SK-N-MC (cell line): Measurements from ENCODE around the gene TMEM243.
"Not testable (repeated sequence)": the region's sequence is repeated elsewhere in the genome, so short reads cannot be mapped to it uniquely, and the experiment has no call there.

Experiments
- DNase-seq: peaks from one replicate; pipeline ENCODE4 v3.0.0-alpha.2; 2011; ENCODE audit warnings: low read depth, low spot score
- H3K27ac ChIP-seq: fragments of 200-600 bp; sonication (generic); 2 replicates; pipeline ENCODE4 v1.5.1; 2016; ENCODE audit warnings: mixed run types
- H3K36me3 ChIP-seq: fragments of 200-600 bp; sonication (generic); 2 replicates; pipeline ENCODE4 v1.6.1; 2017; ENCODE audit warnings: antibody characterized with exemption, low read length, mixed read lengths; ENCODE audit not compliant: insufficient read depth
- H3K4me3 ChIP-seq: fragments of 200-600 bp; sonication (generic); 2 replicates; pipeline ENCODE4 v1.5.1; 2016
- H3K9ac ChIP-seq: fragments of 200-600 bp; sonication (generic); 2 replicates; pipeline ENCODE4 v1.8.0; 2017; ENCODE audit warnings: mixed run types, mixed read lengths; ENCODE audit not compliant: insufficient read length
- H3K9me3 ChIP-seq: fragments of 200-600 bp; sonication (generic); 2 replicates; pipeline ENCODE4 v1.6.1; 2017; ENCODE audit warnings: low read depth, mild to moderate bottlenecking, antibody characterized with exemption, low read length, moderate library complexity, mixed read lengths
- EZH2 ChIP-seq: fragments of 200-600 bp; sonication (generic); IDR thresholded peaks from one replicate; pipeline ENCODE4 v1.6.1; 2017; ENCODE audit warnings: antibody characterized with exemption
- FOXP2 ChIP-seq: optimal IDR thresholded peaks from 2 replicates; pipeline ENCODE3; 2011; ENCODE audit warnings: mild to moderate bottlenecking, moderate library complexity; ENCODE audit not compliant: insufficient read depth; ENCODE audit errors: extremely low read length, control extremely low read depth
- POLR2AphosphoS5 ChIP-seq: IDR thresholded peaks from 2 replicates; pipeline ENCODE4 v1.6.1; 2012; ENCODE audit warnings: mild to moderate bottlenecking, low read depth, low read length, borderline replicate concordance

The TMEM243 gene

GRCh38 chr7:87216701-87217508 lies 2.6 kb downstream of the TMEM243 start:
- Histone ChIP-seq H3K36me3 (no peaks in the 10 kb centered on the region), H3K9ac (no peak overlapping the region)

DNA sequence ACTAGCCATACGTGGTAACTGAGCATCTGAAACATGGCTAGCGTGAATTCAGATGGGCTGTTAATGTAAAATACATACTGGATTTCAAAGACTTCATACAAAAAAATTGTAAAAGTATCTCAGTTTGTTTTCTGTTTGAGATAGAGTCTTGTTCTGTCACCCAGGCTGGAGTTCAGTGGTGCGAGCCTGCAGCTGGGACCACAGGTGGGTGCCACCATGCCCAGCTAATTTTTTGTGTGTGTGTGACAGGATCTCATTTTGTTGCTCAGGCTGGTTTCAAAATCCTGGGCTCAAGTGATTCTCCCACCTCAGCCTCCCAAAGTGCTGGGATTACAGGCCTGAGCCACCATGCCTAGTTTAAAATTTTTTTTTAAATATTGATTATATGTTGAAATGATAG lies 4.5 kb downstream of the TMEM243 start:
- Histone ChIP-seq H3K9ac (no peak overlapping the region), H3K4me3 (no peak overlapping the region), H3K36me3 (no peaks in the 10 kb centered on the region), H3K27ac (no peak overlapping the region), H3K9me3 (no peaks in the 10 kb centered on the region)
- no peak for DNase-seq
- TF ChIP-seq FOXP2 (no peak), POLR2AphosphoS5 (no peak), EZH2 (no peak)

More at GRCh38 chr7:87216701-87217508, 2.6 kb downstream of the TMEM243 start:
- no peak for DNase-seq
- H3K9me3 ChIP-seq, result no peaks in the 10 kb centered on the region
- H3K4me3 ChIP-seq, result no peak overlapping the region
- no peak overlapping the region for H3K27ac ChIP-seq
- TF ChIP-seq EZH2 (no peak), POLR2AphosphoS5 (no peak), FOXP2 (no peak)

GRCh38 chr7:87213811-87214210 lies 5.7 kb downstream of the TMEM243 start:
- Histone ChIP-seq H3K36me3 (no peaks in the 10 kb centered on the region), H3K27ac (no peak overlapping the region), H3K4me3 (no peak overlapping the region), H3K9me3 (no peaks in the 10 kb centered on the region), H3K9ac (no peak overlapping the region)
- DNase-seq, result no peak
- TF ChIP-seq EZH2 (no peak), FOXP2 (no peak), POLR2AphosphoS5 (no peak)

DNA sequence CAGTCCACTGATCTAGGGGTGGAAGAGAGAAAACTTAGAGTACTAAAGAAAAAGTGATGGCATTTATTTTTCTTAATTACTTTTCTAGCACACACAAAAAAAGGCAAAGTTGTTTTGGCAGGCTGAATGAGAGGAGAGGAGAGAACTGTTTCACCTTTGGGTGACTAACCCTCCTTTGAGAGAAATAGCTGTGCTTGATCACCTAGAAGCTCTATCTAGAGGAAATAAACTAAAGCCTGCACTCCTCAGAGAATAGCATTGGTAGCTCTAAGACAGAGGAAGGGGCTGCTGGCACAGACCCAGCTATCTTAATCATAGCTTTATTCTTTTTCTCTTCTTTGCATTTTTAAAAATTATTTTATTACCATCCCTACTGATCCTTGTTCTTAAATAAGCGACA lies 6.3 kb downstream of the TMEM243 start:
- no peak for TF ChIP-seq EZH2
- TF ChIP-seq POLR2AphosphoS5, result no peak
- no peak for TF ChIP-seq FOXP2
- DNase-seq, result no peak
- H3K27ac ChIP-seq, result no peak overlapping the region
- H3K9ac ChIP-seq, result no peak overlapping the region
- 0 out of 2 replicates have a peak, but pooled peaks cover 4% of the 10 kb centered on the region for H3K36me3 ChIP-seq
- H3K9me3 ChIP-seq, result no peaks in the 10 kb centered on the region
- H3K4me3 ChIP-seq, result no peak overlapping the region

- TF ChIP-seq POLR2AphosphoS5, result no peak
- TF ChIP-seq EZH2, result no peak
- no peak for TF ChIP-seq FOXP2
- DNase-seq, result no peak
- no peak overlapping the region for H3K27ac ChIP-seq
- H3K9me3 ChIP-seq, result no peaks in the 10 kb centered on the region
- H3K9ac ChIP-seq, result no peak overlapping the region
- 0 out of 2 replicates have a peak, but pooled peaks cover 4% of the 10 kb centered on the region for H3K36me3 ChIP-seq
- H3K4me3 ChIP-seq, result no peak overlapping the region
Measured at GRCh38 chr7:87212498-87212897, 7.0 kb downstream of the TMEM243 start.

- Histone ChIP-seq H3K4me3 (no peak overlapping the region), H3K27ac (no peak overlapping the region), H3K9me3 (no peaks in the 10 kb centered on the region), H3K36me3 (peaks cover 9% of the 10 kb centered on the region; the same call in 1 of the 2 replicates), H3K9ac (no peak overlapping the region)
- TF ChIP-seq EZH2 (no peak), POLR2AphosphoS5 (no peak), FOXP2 (no peak)
- no peak for DNase-seq
Measured at GRCh38 chr7:87210506-87210905, 9.0 kb downstream of the TMEM243 start.

DNA sequence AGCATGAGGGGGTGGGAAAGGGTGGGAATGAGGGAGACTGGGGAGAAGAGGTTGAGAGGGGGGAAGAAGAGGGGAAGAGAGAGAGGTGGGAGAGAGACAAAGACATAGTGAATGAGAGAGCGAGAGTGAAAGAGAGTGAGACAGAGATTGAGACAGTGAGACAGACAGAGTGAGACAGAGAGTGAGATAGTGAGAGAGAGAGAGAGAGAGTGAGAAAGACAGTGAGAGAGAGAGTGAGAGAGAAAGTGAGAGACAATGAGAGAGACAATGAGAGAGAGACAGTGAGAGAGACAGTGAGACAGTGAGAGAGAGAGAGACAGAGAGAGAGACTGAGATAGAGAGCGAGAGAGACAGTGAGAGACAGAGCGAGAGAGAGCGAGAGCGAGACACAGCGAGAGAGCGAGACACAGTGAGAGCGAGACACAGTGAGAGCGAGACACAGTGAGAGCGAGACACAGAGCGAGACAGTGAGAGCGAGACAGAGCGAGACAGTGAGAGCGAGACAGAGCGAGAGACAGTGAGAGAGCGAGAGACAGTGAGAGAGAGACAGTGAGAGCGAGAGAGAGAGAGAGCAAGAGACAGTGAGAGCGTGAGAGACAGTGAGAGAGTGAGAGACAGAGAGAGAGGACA lies 10.1 kb downstream of the TMEM243 start:
- Histone ChIP-seq H3K9me3 (peaks cover 3% of the 10 kb centered on the region; the same call in 1 of the 2 replicates), H3K36me3 (peaks cover 9% of the 10 kb centered on the region; the same call in 1 of the 2 replicates)

DNA sequence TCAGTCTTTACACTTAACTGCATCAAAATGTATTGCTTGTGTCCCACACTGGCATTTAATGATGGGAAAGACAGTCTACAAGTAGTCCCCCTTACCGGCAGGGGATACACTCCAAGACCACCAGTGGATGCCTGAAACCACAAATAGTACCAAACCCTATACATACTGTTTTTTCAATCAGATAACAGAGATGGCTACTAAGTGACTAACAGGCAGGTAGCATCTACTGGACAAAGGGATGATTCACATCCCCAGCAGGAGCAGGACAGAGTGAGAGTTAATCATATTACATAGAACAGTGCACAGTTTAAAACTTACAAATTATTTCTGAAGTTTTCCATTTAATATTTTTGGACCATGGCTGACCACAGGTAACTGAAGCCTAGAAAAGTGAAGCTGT lies 13.2 kb downstream of the TMEM243 start:
- no peak for TF ChIP-seq POLR2AphosphoS5
- TF ChIP-seq EZH2, result no peak
- TF ChIP-seq FOXP2, result no peak

More for the DNA sequence above, 10.1 kb downstream of the TMEM243 start:
- DNase-seq, result no peak
- no peak for TF ChIP-seq POLR2AphosphoS5
- Histone ChIP-seq H3K4me3 (no peak overlapping the region), H3K9ac (no peak overlapping the region), H3K27ac (no peak overlapping the region)

GRCh38 chr7:87205701-87206100 lies 13.8 kb downstream of the TMEM243 start:
- H3K4me3 ChIP-seq, H3K9me3 ChIP-seq, DNase-seq, H3K9ac ChIP-seq, H3K27ac ChIP-seq: not testable (repeated sequence)
- peaks cover 28% of the 10 kb centered on the region for H3K36me3 ChIP-seq

More for the DNA sequence above, 13.2 kb downstream of the TMEM243 start:
- no peak overlapping the region for H3K9ac ChIP-seq
- H3K9me3 ChIP-seq, result peaks cover 3% of the 10 kb centered on the region; the same call in 1 of the 2 replicates
- H3K27ac ChIP-seq, result no peak overlapping the region
- H3K36me3 ChIP-seq, result peaks cover 21% of the 10 kb centered on the region
- no peak overlapping the region for H3K4me3 ChIP-seq
- DNase-seq, result no peak
